GM18499 (cell line): ENCODE measurements around the gene PIK3R1.

Experiments used
- ATAC-seq: cut with Tn5 transposase; IDR thresholded peaks from one replicate; pipeline ENCODE4 v1.9.1; 2021; ENCODE audit warnings: moderate number of reproducible peaks; ENCODE audit not compliant: insufficient read depth, unreplicated experiment

The PIK3R1 gene

GRCh38 chr5:68249520-68249919 is 34.0 kb downstream of the PIK3R1 start:
- no peak for ATAC-seq

GRCh38 chr5:68250661-68251298 is 35.2 kb downstream of the PIK3R1 start:
- no peak for ATAC-seq

- ATAC-seq, result no peak
Measured at GRCh38 chr5:68251386-68251785, 35.8 kb downstream of the PIK3R1 start.

GRCh38 chr5:68251804-68252522 is 36.4 kb downstream of the PIK3R1 start:
- ATAC-seq, result no peak

GRCh38 chr5:68252673-68253623 is 37.4 kb downstream of the PIK3R1 start:
- no peak for ATAC-seq

- ATAC-seq, result no peak
Measured at GRCh38 chr5:68253624-68254585, 38.3 kb downstream of the PIK3R1 start.

- no peak for ATAC-seq
Measured at GRCh38 chr5:68254810-68255209, 39.3 kb downstream of the PIK3R1 start.

GRCh38 chr5:68255305-68256120 is 40.0 kb downstream of the PIK3R1 start:
- ATAC-seq, result no peak

DNA sequence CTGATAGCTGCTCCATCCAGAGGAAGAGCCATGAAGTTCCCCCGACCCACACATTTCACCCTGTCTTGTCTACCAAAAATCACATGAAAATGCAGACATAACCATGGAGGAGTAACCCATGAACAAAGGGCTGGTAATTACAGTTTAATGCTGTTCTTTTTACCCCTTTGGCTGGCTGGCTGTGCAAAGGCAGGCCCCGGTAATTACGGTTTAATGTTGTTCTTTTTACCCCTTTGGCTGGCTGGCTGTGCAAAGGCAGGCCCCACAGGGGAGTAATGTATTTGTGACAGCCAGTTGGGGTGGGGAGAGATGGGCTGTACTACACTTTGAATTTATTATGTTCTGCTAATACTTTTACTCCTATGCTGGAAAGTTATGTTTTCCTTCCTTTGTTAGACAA is 41.7 kb downstream of the PIK3R1 start:
- no peak for ATAC-seq

- no peak for ATAC-seq
Measured at GRCh38 chr5:68258531-68258930, 43.0 kb downstream of the PIK3R1 start.

- ATAC-seq, result no peak
Measured at GRCh38 chr5:68259700-68260099, 44.1 kb downstream of the PIK3R1 start.

- ATAC-seq, result no peak
Measured at GRCh38 chr5:68260467-68260866, 44.9 kb downstream of the PIK3R1 start.

GRCh38 chr5:68261169-68261568 is 45.6 kb downstream of the PIK3R1 start:
- ATAC-seq, result no peak

- no peak for ATAC-seq
Measured at GRCh38 chr5:68261569-68262065, 46.1 kb downstream of the PIK3R1 start.

DNA sequence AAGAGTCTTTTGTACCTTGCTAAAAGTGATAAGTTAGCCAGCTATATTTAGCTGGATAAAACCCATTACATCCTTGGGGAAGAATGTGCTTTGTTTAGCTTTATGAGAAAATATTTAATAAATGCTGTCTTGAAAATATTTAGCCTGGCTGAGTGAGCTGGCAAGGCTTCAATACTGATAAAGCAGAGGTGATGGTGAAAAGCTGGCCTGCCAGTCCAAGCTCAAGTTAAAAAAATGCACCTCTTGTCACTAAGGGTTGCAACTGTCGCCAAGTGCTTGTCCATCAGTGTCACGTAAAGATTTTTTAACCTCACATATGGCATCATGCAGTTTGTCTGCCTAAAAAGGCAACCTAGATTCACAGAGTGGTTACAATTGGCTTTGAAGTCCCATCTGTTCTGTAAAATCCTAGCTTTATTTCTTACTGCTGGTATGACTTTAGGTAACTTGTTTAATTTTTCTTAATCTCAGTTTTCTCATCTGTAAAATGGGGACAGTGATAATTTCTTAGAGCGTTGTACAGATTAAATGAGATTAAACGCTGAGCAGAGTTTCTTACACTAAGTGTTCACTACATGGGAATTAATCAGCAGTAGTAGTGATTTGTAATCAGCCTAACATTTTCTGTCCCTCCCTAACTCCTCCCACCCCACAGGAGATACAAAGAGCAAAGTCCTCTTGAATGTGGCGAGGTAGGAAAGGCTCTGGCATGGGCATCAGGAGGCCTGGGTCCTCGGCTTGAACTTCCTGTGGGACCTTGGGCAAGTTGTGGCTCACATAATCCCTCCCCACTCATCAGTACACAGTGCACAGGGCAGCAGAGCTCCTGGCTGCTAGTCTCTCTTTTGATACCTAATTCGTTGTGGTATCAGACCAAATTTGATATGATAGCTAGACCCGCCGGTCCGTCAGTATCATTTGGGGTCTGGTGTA is 48.7 kb downstream of the PIK3R1 start:
- no peak for ATAC-seq

DNA sequence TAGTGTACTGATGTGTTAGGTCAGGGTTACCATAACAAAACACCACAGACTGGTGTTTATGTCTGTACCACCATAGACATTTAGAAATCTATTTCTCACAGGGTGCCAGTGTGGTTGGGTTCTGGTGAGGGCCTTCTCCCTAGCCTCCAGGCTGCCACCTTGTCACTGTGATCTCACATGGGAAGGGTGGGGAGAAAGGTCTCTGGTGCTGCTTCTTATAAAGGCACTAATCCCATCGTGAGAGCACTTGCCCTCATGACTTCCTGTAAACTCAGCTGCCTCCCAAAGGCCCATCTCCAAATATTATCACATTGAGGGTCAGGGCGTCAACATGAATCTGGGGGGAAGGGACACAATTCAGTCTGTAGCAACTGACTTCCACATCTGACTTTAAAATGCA is 49.8 kb downstream of the PIK3R1 start:
- ATAC-seq, result no peak

DNA sequence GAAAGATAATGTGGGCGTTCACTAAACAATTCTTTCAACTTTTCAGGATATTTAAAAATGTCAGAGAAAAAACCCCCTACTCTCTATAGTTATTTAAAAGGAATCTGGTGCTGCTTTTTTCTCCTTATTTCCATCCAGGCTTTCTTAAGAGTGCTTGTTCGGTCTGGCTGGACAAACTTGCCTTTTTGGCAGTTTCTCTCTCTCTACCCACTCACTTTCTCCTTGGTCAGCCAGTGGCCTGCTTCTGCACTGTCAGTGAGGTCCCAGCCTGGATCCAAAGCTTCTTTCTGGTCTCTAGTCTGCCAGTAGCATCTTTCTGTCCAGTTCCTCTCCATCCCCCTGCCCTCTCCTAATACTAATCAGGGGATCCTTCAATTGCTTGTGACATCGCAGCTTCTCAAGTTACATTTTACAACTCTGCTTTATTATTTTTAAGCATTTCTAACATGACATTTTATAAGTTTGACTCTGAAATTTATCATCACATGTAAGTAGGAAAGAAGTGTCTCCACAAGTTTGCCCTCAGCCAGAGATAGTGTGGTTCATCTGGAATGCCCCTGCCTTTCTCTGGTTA is 50.4 kb downstream of the PIK3R1 start:
- ATAC-seq, result no peak
